IMR-90 (cell line): ENCODE measurements around the gene ZNF423. TPM values are rescaled to one million over a fixed set of nuclear protein-coding genes. Genes with fewer than 3 reads are reported as not detected.

Source experiments
- ATAC-seq: fragments of 200-7000 bp; cut with Tn5 transposase; 2 replicates; pipeline ENCODE4 v1.9.1; 2020; ENCODE audit warnings: low read depth, mild to moderate bottlenecking, moderate library complexity
- BruUV-seq: library from RNA; stranded (reverse); fragments of 400-500 nt; replicated peaks from 2 replicates; lab custom pipeline; 2021; lab: Mats Ljungman, UMichigan
- CTCF ChIA-PET: fragments of 300-600 bp; formaldehyde crosslinking; extraction: SDS; loops from one replicate; lab custom pipeline; 2021; ENCODE audit warnings: antibody characterized with exemption; lab: Yijun Ruan, JAX
- POLR2A ChIA-PET: fragments of 300-600 bp; sonication (Branson Sonifier 250); formaldehyde crosslinking; loops from one replicate; lab custom pipeline; 2022; ENCODE audit warnings: antibody characterized with exemption; ENCODE audit not compliant: unreplicated experiment; lab: Charles Lee
- DNase-seq: peaks from one replicate; pipeline ENCODE4 v3.0.0; 2013
- H2AFZ ChIP-seq: replicated peaks from 2 replicates; pipeline ENCODE3; 2013; ENCODE audit warnings: low read length, mild to moderate bottlenecking; ENCODE audit not compliant: poor library complexity
- H2AK5ac ChIP-seq: 2 replicates; pipeline ENCODE4 v1.6.1; 2013; ENCODE audit warnings: low read depth, low read length, inconsistent platforms
- H2AK9ac ChIP-seq: replicated peaks from 2 replicates; pipeline ENCODE3; 2013; ENCODE audit warnings: mild to moderate bottlenecking, low read depth, low read length, moderate library complexity; ENCODE audit not compliant: poor library complexity
- H2BK120ac ChIP-seq: 2 replicates; pipeline ENCODE4 v1.6.1; 2013; ENCODE audit warnings: low read depth, low read length, inconsistent platforms
- H2BK15ac ChIP-seq: 3 replicates; pipeline ENCODE4 v1.6.1; 2013; ENCODE audit warnings: low read depth, low read length, inconsistent platforms
- H2BK20ac ChIP-seq: 2 replicates; pipeline ENCODE4 v1.6.1; 2013; ENCODE audit warnings: low read depth, mild to moderate bottlenecking, inconsistent platforms, low read length, moderate library complexity
- H2BK5ac ChIP-seq: 2 replicates; pipeline ENCODE4 v1.6.1; 2013; ENCODE audit warnings: mild to moderate bottlenecking, low read depth, low read length, inconsistent platforms; ENCODE audit not compliant: poor library complexity, severe bottlenecking
- H3K14ac ChIP-seq: replicated peaks from 2 replicates; pipeline ENCODE4 v1.6.1; 2013; ENCODE audit warnings: low read depth, low read length, inconsistent platforms
- H3K18ac ChIP-seq: 2 replicates; pipeline ENCODE4 v1.6.1; 2013; ENCODE audit warnings: low read depth, low read length, control low read depth
- H3K23ac ChIP-seq: 2 replicates; pipeline ENCODE4 v1.6.1; 2013; ENCODE audit warnings: low read depth, low read length, inconsistent platforms
- H3K27ac ChIP-seq: 2 replicates; pipeline ENCODE4 v1.5.1; 2013; ENCODE audit warnings: mild to moderate bottlenecking, control low read depth, low read length; ENCODE audit not compliant: insufficient read depth
- H3K27me3 ChIP-seq: 2 replicates; pipeline ENCODE4 v1.6.1; 2013; ENCODE audit warnings: low read length; ENCODE audit not compliant: control insufficient read depth, insufficient read depth
- H3K36me3 ChIP-seq: 2 replicates; pipeline ENCODE4 v1.6.1; 2013; ENCODE audit warnings: low read length, mixed read lengths; ENCODE audit not compliant: control insufficient read depth, insufficient read depth
- H3K4ac ChIP-seq: 2 replicates; pipeline ENCODE4 v1.6.1; 2013; ENCODE audit warnings: low read depth, low read length, inconsistent platforms
- H3K4me1 ChIP-seq: 2 replicates; pipeline ENCODE4 v1.6.1; 2013; ENCODE audit warnings: low read length, mixed read lengths; ENCODE audit not compliant: control insufficient read depth, insufficient read depth
- H3K4me2 ChIP-seq: 2 replicates; pipeline ENCODE4 v1.6.1; 2013; ENCODE audit warnings: low read depth, mild to moderate bottlenecking, control low read depth, low read length, moderate library complexity
- H3K4me3 ChIP-seq: 2 replicates; pipeline ENCODE4 v1.5.1; 2013; ENCODE audit warnings: low read depth, mild to moderate bottlenecking, control low read depth, low read length, moderate library complexity; ENCODE audit not compliant: insufficient read depth
- H3K56ac ChIP-seq: 2 replicates; pipeline ENCODE4 v1.6.1; 2013; ENCODE audit warnings: low read length, inconsistent platforms; ENCODE audit not compliant: insufficient read depth; ENCODE audit errors: extremely low read depth
- H3K79me1 ChIP-seq, 2 experiments: 2 replicates each; pipeline ENCODE4 v1.6.1; 2013; ENCODE audit warnings: low read length in 2 of 2, inconsistent platforms in 1 of 2, low read depth in 1 of 2
- H3K9ac ChIP-seq: 2 replicates; pipeline ENCODE4 v1.6.1; 2013; ENCODE audit warnings: low read depth, low read length, control low read depth
- H3K9me1 ChIP-seq: 2 replicates; pipeline ENCODE4 v1.6.1; 2013; ENCODE audit warnings: low read length, inconsistent platforms; ENCODE audit not compliant: insufficient read depth
- H3K9me3 ChIP-seq: 2 replicates; pipeline ENCODE4 v1.6.1; 2013; ENCODE audit warnings: low read length; ENCODE audit not compliant: control insufficient read depth, insufficient read depth
- H4K20me1 ChIP-seq: 2 replicates; pipeline ENCODE4 v1.6.1; 2013; ENCODE audit warnings: low read length, inconsistent platforms; ENCODE audit not compliant: insufficient read depth
- H4K5ac ChIP-seq: 2 replicates; pipeline ENCODE4 v1.6.1; 2013; ENCODE audit warnings: mild to moderate bottlenecking, low read depth, low read length, control low read depth
- H4K8ac ChIP-seq, 2 experiments: 2 replicates each; pipeline ENCODE4 v1.6.1; 2013; ENCODE audit warnings: low read depth in 2 of 2, low read length in 2 of 2, control low read depth in 1 of 2, inconsistent platforms in 1 of 2
- H4K91ac ChIP-seq: 2 replicates; pipeline ENCODE4 v1.6.1; 2013; ENCODE audit warnings: low read depth, low read length, inconsistent platforms; ENCODE audit not compliant: insufficient read depth
- BHLHE40 ChIP-seq: fragments of 150-350 bp; IDR thresholded peaks from 2 replicates; pipeline ENCODE4 v1.6.1; 2016; ENCODE audit warnings: mild to moderate bottlenecking, low read depth, low read length
- CEBPB ChIP-seq: IDR thresholded peaks from 2 replicates; pipeline ENCODE4 v1.6.1; 2012; ENCODE audit warnings: low read depth, low read length, improper control_type of control experiment
- CHD1 ChIP-seq: IDR thresholded peaks from 2 replicates; pipeline ENCODE4 v1.6.1; 2012; ENCODE audit warnings: low read depth, low read length, improper control_type of control experiment
- FOS ChIP-seq: fragments of 150-350 bp; IDR thresholded peaks from 2 replicates; pipeline ENCODE4 v1.6.1; 2016; ENCODE audit warnings: low read depth, low read length
- MAFK ChIP-seq: IDR thresholded peaks from 2 replicates; pipeline ENCODE4 v1.6.1; 2012; ENCODE audit warnings: low read depth, low read length, improper control_type of control experiment
- MAZ ChIP-seq: IDR thresholded peaks from 2 replicates; pipeline ENCODE4 v1.6.1; 2012; ENCODE audit warnings: low read depth, mild to moderate bottlenecking, low read length, improper control_type of control experiment, moderate library complexity, borderline replicate concordance
- MXI1 ChIP-seq: IDR thresholded peaks from 2 replicates; pipeline ENCODE4 v1.6.1; 2012; ENCODE audit warnings: low read depth, mild to moderate bottlenecking, low read length, moderate library complexity, borderline replicate concordance
- NFE2L2 ChIP-seq: fragments of 150-350 bp; IDR thresholded peaks from 2 replicates; pipeline ENCODE4 v1.6.1; 2016; ENCODE audit warnings: low read depth, mild to moderate bottlenecking, low read length
- POLR2A ChIP-seq: IDR thresholded peaks from 2 replicates; pipeline ENCODE4 v1.6.1; 2012; ENCODE audit warnings: mild to moderate bottlenecking, low read depth, low read length
- RAD21 ChIP-seq: IDR thresholded peaks from 2 replicates; pipeline ENCODE4 v1.6.1; 2012; ENCODE audit warnings: low read length, improper control_type of control experiment
- RCOR1 ChIP-seq: IDR thresholded peaks from 2 replicates; pipeline ENCODE4 v1.6.1; 2012; ENCODE audit warnings: mild to moderate bottlenecking, low read length, improper control_type of control experiment; ENCODE audit not compliant: insufficient replicate concordance
- RFX5 ChIP-seq: IDR thresholded peaks from 2 replicates; pipeline ENCODE4 v1.8.0; 2012; ENCODE audit warnings: low read depth, mild to moderate bottlenecking, low read length, moderate library complexity
- SMC3 ChIP-seq: fragments of 150-350 bp; IDR thresholded peaks from 2 replicates; pipeline ENCODE4 v1.6.1; 2016; ENCODE audit warnings: low read depth, mild to moderate bottlenecking, antibody characterized with exemption, low read length, moderate library complexity
- WGBS, 2 experiments: methylation state at CpG; one replicate each; pipeline versions ENCODE4 v1.1.5 to v1.1.7; 2013; ENCODE audit warnings: missing lambda C conversion rate in 2 of 2; ENCODE audit not compliant: insufficient read length in 1 of 2; ENCODE audit errors: extremely low coverage in 2 of 2; 5-methylcytosine and 5-hydroxymethylcytosine counted together
- dilution Hi-C: fragments of 300-500 bp; cut with HindIII; formaldehyde crosslinking; loops from one replicate; pipeline ENCODE4 v1.14.3; 2018; ENCODE audit warnings: low sequenced_read_pairs; ENCODE audit not compliant: unreplicated experiment
- in situ Hi-C: fragments of 300-500 bp; cut with MboI; formaldehyde crosslinking; loops from 3 replicates; pipeline ENCODE4 v1.14.3; 2019; ENCODE audit warnings: low sequenced_read_pairs, inconsistent platforms, mixed read lengths
- intact Hi-C: fragments of 100-400 bp; cut with micrococcal nuclease; formaldehyde crosslinking; loops from 2 replicates; pipeline ENCODE4 v1.10.0; 2022
- polyA plus RNA-seq, 3 experiments: library from polyadenylated mRNA; depleted of rRNA; stranded (reverse); fragments of >200 nt; gene quantifications; 2 replicates each; pipeline ENCODE4 v1.2.3, GENCODE V29; 2012; ENCODE audit warnings: low replicate concordance in 1 of 3
- total RNA-seq: library from RNA; depleted of rRNA; stranded (reverse); fragments of >200 nt; gene quantifications from 2 replicates; pipeline ENCODE4 v1.2.3, GENCODE V29; 2012
- TF ChIP-seq, protein P1 (sequence below): conservative IDR thresholded peaks from 2 replicates; pipeline ENCODE4 v1.5.1; 2012; ENCODE audit warnings: mild to moderate bottlenecking, low read depth, low read length, improper control_type of control experiment
- TF ChIP-seq, protein P2 (sequence below): fragments of 150-350 bp; IDR thresholded peaks from 2 replicates; pipeline ENCODE4 v1.6.1; 2017; ENCODE audit warnings: mild to moderate bottlenecking, antibody characterized with exemption, low read length, low read depth
- TF ChIP-seq, protein P3 (sequence below): fragments of 150-350 bp; IDR thresholded peaks from 2 replicates; pipeline ENCODE4 v1.6.1; 2016; ENCODE audit warnings: low read depth, mild to moderate bottlenecking, low read length, moderate library complexity, borderline replicate concordance

ZNF423 gene
- total and polyA plus RNA-seq, 2 of the 4 experiments (the other 2 are of a cell fraction), result under 0.01 to 0.10 TPM

DNA sequence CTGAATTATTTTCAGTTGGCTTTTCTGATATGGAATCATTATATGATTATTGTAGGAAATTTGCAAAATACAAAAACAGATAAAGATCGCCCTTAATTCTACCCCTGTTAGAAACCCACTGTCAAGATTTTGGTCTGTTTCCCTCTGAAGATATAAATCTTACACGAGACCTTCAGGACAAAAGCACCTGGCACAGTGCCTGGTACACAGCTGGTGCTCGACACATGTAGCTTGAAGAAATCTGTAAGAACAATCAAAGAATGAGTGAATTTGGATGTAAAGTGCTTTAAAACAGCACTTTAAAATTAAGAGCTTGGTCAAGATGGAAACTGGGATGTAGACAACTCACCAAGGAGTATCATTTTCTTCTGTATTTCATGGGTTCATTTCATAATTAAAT is 301.2 kb downstream of the ZNF423 start:
- 17% methylated on average over 1 of the region's 3 CpGs; no CpG with 5 or more reads in 1 of the 2 experiments for WGBS, 2 experiments
- no peak overlapping the region for H3K4me3 ChIP-seq
- H2BK20ac ChIP-seq, result no peak overlapping the region
- no peak overlapping the region for H2AFZ ChIP-seq
- dilution Hi-C loops, result no loop called here
- H2AK9ac ChIP-seq, result no peak overlapping the region
- intact Hi-C loops, result no loop called here
- no peak for TF ChIP-seq FOS
- no peak for TF ChIP-seq MAZ
- no peak for TF ChIP-seq RAD21
- TF ChIP-seq POLR2A, result no peak
- TF ChIP-seq MAFK, result no peak
- no peak for TF ChIP-seq CHD1
- TF ChIP-seq RCOR1, result no peak
- TF ChIP-seq BHLHE40, result no peak
- TF ChIP-seq NFE2L2, result no peak
- TF ChIP-seq MXI1, result no peak
- TF ChIP-seq SMC3, result no peak
- TF ChIP-seq CEBPB, result no peak
- TF ChIP-seq, protein P1, sequence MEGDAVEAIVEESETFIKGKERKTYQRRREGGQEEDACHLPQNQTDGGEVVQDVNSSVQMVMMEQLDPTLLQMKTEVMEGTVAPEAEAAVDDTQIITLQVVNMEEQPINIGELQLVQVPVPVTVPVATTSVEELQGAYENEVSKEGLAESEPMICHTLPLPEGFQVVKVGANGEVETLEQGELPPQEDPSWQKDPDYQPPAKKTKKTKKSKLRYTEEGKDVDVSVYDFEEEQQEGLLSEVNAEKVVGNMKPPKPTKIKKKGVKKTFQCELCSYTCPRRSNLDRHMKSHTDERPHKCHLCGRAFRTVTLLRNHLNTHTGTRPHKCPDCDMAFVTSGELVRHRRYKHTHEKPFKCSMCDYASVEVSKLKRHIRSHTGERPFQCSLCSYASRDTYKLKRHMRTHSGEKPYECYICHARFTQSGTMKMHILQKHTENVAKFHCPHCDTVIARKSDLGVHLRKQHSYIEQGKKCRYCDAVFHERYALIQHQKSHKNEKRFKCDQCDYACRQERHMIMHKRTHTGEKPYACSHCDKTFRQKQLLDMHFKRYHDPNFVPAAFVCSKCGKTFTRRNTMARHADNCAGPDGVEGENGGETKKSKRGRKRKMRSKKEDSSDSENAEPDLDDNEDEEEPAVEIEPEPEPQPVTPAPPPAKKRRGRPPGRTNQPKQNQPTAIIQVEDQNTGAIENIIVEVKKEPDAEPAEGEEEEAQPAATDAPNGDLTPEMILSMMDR, result no peak
- TF ChIP-seq, protein P2, sequence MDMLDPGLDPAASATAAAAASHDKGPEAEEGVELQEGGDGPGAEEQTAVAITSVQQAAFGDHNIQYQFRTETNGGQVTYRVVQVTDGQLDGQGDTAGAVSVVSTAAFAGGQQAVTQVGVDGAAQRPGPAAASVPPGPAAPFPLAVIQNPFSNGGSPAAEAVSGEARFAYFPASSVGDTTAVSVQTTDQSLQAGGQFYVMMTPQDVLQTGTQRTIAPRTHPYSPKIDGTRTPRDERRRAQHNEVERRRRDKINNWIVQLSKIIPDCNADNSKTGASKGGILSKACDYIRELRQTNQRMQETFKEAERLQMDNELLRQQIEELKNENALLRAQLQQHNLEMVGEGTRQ, result no peak
- TF ChIP-seq, protein P3, sequence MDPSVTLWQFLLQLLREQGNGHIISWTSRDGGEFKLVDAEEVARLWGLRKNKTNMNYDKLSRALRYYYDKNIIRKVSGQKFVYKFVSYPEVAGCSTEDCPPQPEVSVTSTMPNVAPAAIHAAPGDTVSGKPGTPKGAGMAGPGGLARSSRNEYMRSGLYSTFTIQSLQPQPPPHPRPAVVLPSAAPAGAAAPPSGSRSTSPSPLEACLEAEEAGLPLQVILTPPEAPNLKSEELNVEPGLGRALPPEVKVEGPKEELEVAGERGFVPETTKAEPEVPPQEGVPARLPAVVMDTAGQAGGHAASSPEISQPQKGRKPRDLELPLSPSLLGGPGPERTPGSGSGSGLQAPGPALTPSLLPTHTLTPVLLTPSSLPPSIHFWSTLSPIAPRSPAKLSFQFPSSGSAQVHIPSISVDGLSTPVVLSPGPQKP, result no peak
- no peak for TF ChIP-seq RFX5
- H3K36me3 ChIP-seq, result no peaks in the 10 kb centered on the region
- no peak overlapping the region for H3K27ac ChIP-seq
- H3K4ac ChIP-seq, result no peak overlapping the region
- ATAC-seq (no peak), DNase-seq (no peak)
- no peak overlapping the region for H4K5ac ChIP-seq
- H3K9ac ChIP-seq, result no peak overlapping the region
- H4K91ac ChIP-seq, result no peak overlapping the region
- no peak overlapping the region for H3K23ac ChIP-seq
- H3K4me1 ChIP-seq, result no peaks in the 10 kb centered on the region
- no peaks in the 10 kb centered on the region for H3K79me1 ChIP-seq
- H3K9me1 ChIP-seq, result no peaks in the 10 kb centered on the region
- in situ Hi-C loops, result no loop called here
- no peak overlapping the region for H3K4me2 ChIP-seq
- BruUV-seq, result no TSS peak
- no peak overlapping the region for H3K14ac ChIP-seq
- no peaks in the 10 kb centered on the region for H3K9me3 ChIP-seq
- no peak overlapping the region for H3K18ac ChIP-seq
- H2BK120ac ChIP-seq, result no peak overlapping the region
- ChIA-PET CTCF (no interaction called here), POLR2A (no interaction called here)
- H4K20me1 ChIP-seq, result no peaks in the 10 kb centered on the region
- no peak overlapping the region for H2BK15ac ChIP-seq
- H4K8ac ChIP-seq, result no peak overlapping the region
- no peak overlapping the region for H3K56ac ChIP-seq
- no peak overlapping the region for H2AK5ac ChIP-seq
- H2BK5ac ChIP-seq, result no peak overlapping the region
- H3K27me3 ChIP-seq, result peaks cover 2% of the 10 kb centered on the region; the same call in 1 of the 2 replicates
